Measurements from ENCODE around the gene SLC6A8.

- TF ChIP-seq CTCF (IDR thresholded peaks at IDR 0.05; ENCODE audit: insufficient read depth, low read depth, low read length) (no peak), EZH2 (IDR thresholded peaks at IDR 0.05; ENCODE audit: insufficient read depth, low read length) (no peak)
These were observed 6.6 kb upstream of the SLC6A8 start for GRCh38 chrX:153681175-153681574.
